Lower lobe of right lung (tissue), 2 donors: ENCODE data around the gene KLF17. TPM values are rescaled to one million over a fixed set of nuclear protein-coding genes. Genes with fewer than 3 reads are reported as not detected.

Experiments
- ATAC-seq, 2 donors: fragments of 200-7000 bp; cut with Tn5 transposase; one replicate each; pipeline ENCODE4 v1.9.1; 2020 to 2022; ENCODE audit warnings: mild to moderate bottlenecking in 2 of 2, moderate library complexity in 2 of 2
- DNase-seq: peaks from one replicate; pipeline ENCODE4 v3.0.0-alpha.2; 2020
- H3K27ac ChIP-seq: fragments of 200-600 bp; one replicate; pipeline ENCODE4 v1.8.0; 2022
- H3K27me3 ChIP-seq: fragments of 200-600 bp; one replicate; pipeline ENCODE4 v1.8.0; 2022; ENCODE audit warnings: low read depth
- H3K36me3 ChIP-seq: fragments of 200-600 bp; one replicate; pipeline ENCODE4 v1.8.0; 2022; ENCODE audit warnings: mild to moderate bottlenecking
- H3K4me1 ChIP-seq: fragments of 200-600 bp; one replicate; pipeline ENCODE4 v1.8.0; 2022
- H3K4me3 ChIP-seq: fragments of 200-600 bp; one replicate; pipeline ENCODE4 v1.8.0; 2022; ENCODE audit warnings: mild to moderate bottlenecking
- H3K9me3 ChIP-seq: fragments of 200-600 bp; one replicate; pipeline ENCODE4 v1.8.0; 2022
- intact Hi-C: fragments of 100-400 bp; cut with DNase I; formaldehyde crosslinking; loops from one replicate; pipeline ENCODE4 v1.11.0; 2022
- total RNA-seq: library from RNA; stranded (reverse); fragmentation: NEBNext Ultra II Directional; extraction: Animal tissue kit (Norgen Biotek cat#: 25700); gene quantifications from one replicate; pipeline ENCODE4 v1.2.1, GENCODE V29; 2021
- TF ChIP-seq, protein P1 (sequence below): fragments of 200-600 bp; IDR thresholded peaks from one replicate; pipeline ENCODE4 v1.8.0; 2022; ENCODE audit warnings: antibody characterized with exemption, mild to moderate bottlenecking
- donor health status: DM: no; HTN: yes; CAD: no; lungs with severe emphysema.

The KLF17 gene
- total RNA-seq, 1 donor from 2014 or later = 0.47 TPM

DNA sequence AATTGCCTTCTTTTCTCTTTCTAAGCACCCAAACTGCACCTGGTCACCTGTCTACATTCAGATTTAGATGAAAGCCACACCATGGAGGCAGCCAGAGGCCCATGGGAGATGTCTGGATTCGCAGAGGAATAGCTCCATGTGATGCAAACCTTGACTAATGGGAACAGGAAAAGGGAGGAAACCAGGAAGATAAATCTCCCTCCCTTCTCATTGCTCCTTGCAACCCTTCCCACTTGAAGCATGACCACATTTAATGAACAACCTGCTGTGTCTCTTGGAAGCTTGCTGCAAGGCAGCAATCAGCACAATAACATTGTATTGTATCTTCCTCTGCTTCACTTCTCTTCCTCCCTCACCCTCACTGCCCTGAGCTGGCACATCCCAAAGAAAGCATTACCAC lies 42.6 kb upstream of the KLF17 start:
- ATAC-seq = no peak
- Histone ChIP-seq H3K4me1 (peaks cover 21% of the 10 kb centered on the region), H3K36me3 (no peaks in the 10 kb centered on the region)

GRCh38 chr1:44077421-44077820 lies 41.2 kb upstream of the KLF17 start:
- no peaks in the 10 kb centered on the region for H3K27me3 ChIP-seq
- no peak for DNase-seq
- no peaks in the 10 kb centered on the region for H3K9me3 ChIP-seq
- ATAC-seq = no peak
- intact Hi-C loops = no loop called here
- peaks cover 21% of the 10 kb centered on the region for H3K4me1 ChIP-seq
- TF ChIP-seq, protein P1, sequence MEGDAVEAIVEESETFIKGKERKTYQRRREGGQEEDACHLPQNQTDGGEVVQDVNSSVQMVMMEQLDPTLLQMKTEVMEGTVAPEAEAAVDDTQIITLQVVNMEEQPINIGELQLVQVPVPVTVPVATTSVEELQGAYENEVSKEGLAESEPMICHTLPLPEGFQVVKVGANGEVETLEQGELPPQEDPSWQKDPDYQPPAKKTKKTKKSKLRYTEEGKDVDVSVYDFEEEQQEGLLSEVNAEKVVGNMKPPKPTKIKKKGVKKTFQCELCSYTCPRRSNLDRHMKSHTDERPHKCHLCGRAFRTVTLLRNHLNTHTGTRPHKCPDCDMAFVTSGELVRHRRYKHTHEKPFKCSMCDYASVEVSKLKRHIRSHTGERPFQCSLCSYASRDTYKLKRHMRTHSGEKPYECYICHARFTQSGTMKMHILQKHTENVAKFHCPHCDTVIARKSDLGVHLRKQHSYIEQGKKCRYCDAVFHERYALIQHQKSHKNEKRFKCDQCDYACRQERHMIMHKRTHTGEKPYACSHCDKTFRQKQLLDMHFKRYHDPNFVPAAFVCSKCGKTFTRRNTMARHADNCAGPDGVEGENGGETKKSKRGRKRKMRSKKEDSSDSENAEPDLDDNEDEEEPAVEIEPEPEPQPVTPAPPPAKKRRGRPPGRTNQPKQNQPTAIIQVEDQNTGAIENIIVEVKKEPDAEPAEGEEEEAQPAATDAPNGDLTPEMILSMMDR = no peak
- H3K36me3 ChIP-seq = no peaks in the 10 kb centered on the region
- H3K4me3 ChIP-seq = no peak overlapping the region
- no peak overlapping the region for H3K27ac ChIP-seq

More for the DNA sequence above, 42.6 kb upstream of the KLF17 start:
- TF ChIP-seq, protein P1 = no peak
- Histone ChIP-seq H3K27ac (no peak overlapping the region), H3K4me3 (no peak overlapping the region), H3K9me3 (no peaks in the 10 kb centered on the region), H3K27me3 (no peaks in the 10 kb centered on the region)
- intact Hi-C loops = no loop called here
- no peak for DNase-seq

- ATAC-seq = no peak
- H3K9me3 ChIP-seq = no peaks in the 10 kb centered on the region
- no peaks in the 10 kb centered on the region for H3K27me3 ChIP-seq
- intact Hi-C loops = no loop called here
- DNase-seq = no peak
- no peak overlapping the region for H3K4me3 ChIP-seq
- no peak overlapping the region for H3K27ac ChIP-seq
- peaks cover 16% of the 10 kb centered on the region for H3K4me1 ChIP-seq
- TF ChIP-seq, protein P1 = no peak
- H3K36me3 ChIP-seq = no peaks in the 10 kb centered on the region
These were observed 40.5 kb upstream of the KLF17 start for GRCh38 chr1:44078104-44078503.

DNA sequence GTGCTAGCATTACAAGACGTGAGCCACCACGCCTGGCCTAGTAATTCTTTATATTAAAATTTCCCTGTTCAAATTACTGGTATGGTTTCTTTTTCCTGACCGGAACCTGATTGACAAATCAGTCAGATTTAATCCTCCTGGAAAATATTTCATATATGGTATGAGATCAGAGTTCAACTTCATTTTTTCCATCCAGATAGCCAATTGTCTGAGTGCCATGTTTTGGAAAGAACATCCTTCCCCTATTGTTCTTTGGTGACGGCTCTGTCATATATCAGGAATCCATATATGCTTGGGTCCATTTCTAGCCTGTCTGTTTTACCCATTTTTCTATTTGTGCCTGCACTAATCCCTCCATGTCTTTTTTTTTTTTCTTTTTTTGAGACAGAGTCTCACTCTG lies 39.1 kb upstream of the KLF17 start:
- H3K4me1 ChIP-seq = peaks cover 7% of the 10 kb centered on the region
- no peak overlapping the region for H3K27ac ChIP-seq
- DNase-seq (no peak), ATAC-seq (no peak)
- no peak overlapping the region for H3K4me3 ChIP-seq
- H3K9me3 ChIP-seq = no peaks in the 10 kb centered on the region
- intact Hi-C loops = no loop called here
- TF ChIP-seq, protein P1 = no peak
- H3K36me3 ChIP-seq = no peaks in the 10 kb centered on the region
- H3K27me3 ChIP-seq = no peaks in the 10 kb centered on the region

- no peak for DNase-seq
- H3K27ac ChIP-seq = no peak overlapping the region
- no peaks in the 10 kb centered on the region for H3K4me1 ChIP-seq
- peak in 1 of 2 donors; percentile 30 for ATAC-seq
- H3K36me3 ChIP-seq = no peaks in the 10 kb centered on the region
- H3K4me3 ChIP-seq = no peak overlapping the region
- no peaks in the 10 kb centered on the region for H3K27me3 ChIP-seq
- TF ChIP-seq, protein P1 = no peak
- intact Hi-C loops = no loop called here
- H3K9me3 ChIP-seq = no peaks in the 10 kb centered on the region
These were observed 33.5 kb upstream of the KLF17 start for GRCh38 chr1:44084998-44085675.
